Activated T-helper 1 cell treated with anti-CD3 and anti-CD28 coated beads, Interleukin-12 subunit alpha, Interleukin-12 subunit beta, Interleukin-2, Interleukin-4 antibody, amounts not matched to agents 30 ng/mL and 10 ng/mL and 1 ng/mL, durations not matched to agents 14 hours and 24 hours and 36 hours (primary cell): ENCODE results near the gene SLC26A1. TPM values are rescaled to one million over a fixed set of nuclear protein-coding genes. Genes with fewer than 3 reads are reported as not detected.

Experiments
- DNase-seq: peaks from one replicate; pipeline ENCODE4 v3.0.0; 2021; ENCODE audit warnings: low spot score
- H3K27ac Mint-ChIP-seq: one replicate; pipeline ENCODE4 v1.8.0; 2021; ENCODE audit warnings: mild to moderate bottlenecking, mixed read lengths
- H3K27me3 Mint-ChIP-seq: one replicate; pipeline ENCODE4 v1.8.0; 2022; ENCODE audit warnings: mild to moderate bottlenecking, moderate library complexity, mixed read lengths; ENCODE audit not compliant: insufficient read depth
- H3K36me3 Mint-ChIP-seq: one replicate; pipeline ENCODE4 v1.8.0; 2021; ENCODE audit warnings: low read depth, mixed read lengths
- H3K4me1 Mint-ChIP-seq: one replicate; pipeline ENCODE4 v1.8.0; 2021; ENCODE audit warnings: low read depth, mixed read lengths
- H3K4me3 Mint-ChIP-seq: one replicate; pipeline ENCODE4 v1.8.0; 2021; ENCODE audit warnings: mild to moderate bottlenecking, moderate library complexity, mixed read lengths
- H3K9me3 Mint-ChIP-seq: one replicate; pipeline ENCODE4 v1.8.0; 2021; ENCODE audit warnings: mixed read lengths
- intact Hi-C: fragments of 100-400 bp; cut with micrococcal nuclease; formaldehyde crosslinking; loops from one replicate; pipeline ENCODE4 v1.15.1; 2024
- total RNA-seq: library from RNA; stranded (reverse); gene quantifications from 2 replicates; pipeline ENCODE4 v1.2.3, GENCODE V29; 2022

Gene SLC26A1
- total RNA-seq = 0.22 and 0.49 TPM in 2 replicates

GRCh38 chr4:993111-994029, at the start of gene SLC26A1:
Gene SLC26A1 (minus strand): TSS chr4:993404. CDS start chr4:991703, 1,701 bp downstream.
- Mint-ChIP-seq H3K27me3 (peaks cover 21% of the 10 kb centered on the region), H3K9me3 (no peaks in the 10 kb centered on the region), H3K4me1 (no peaks in the 10 kb centered on the region), H3K4me3 (no peak within 1 kb of the TSS), H3K36me3 (no peaks in the 10 kb centered on the region), H3K27ac (no peak within 1 kb of the TSS)
- DNase-seq = no peak
- intact Hi-C loops = no loop called here

- no peak for DNase-seq
- H3K36me3 Mint-ChIP-seq = no peaks in the 10 kb centered on the region
- no peaks in the 10 kb centered on the region for H3K4me1 Mint-ChIP-seq
- no peak overlapping the region for H3K4me3 Mint-ChIP-seq
- intact Hi-C loops = no loop called here
- peaks cover 9% of the 10 kb centered on the region for H3K27me3 Mint-ChIP-seq
- peaks cover 4% of the 10 kb centered on the region for H3K9me3 Mint-ChIP-seq
- no peak overlapping the region for H3K27ac Mint-ChIP-seq
These were observed 49.3 kb upstream of the SLC26A1 start for GRCh38 chr4:1042352-1043055.

GRCh38 chr4:1041936-1042330, 48.7 kb upstream of the SLC26A1 start:
- intact Hi-C loops = no loop called here
- Mint-ChIP-seq H3K4me1 (no peaks in the 10 kb centered on the region), H3K27ac (no peak overlapping the region), H3K27me3 (peaks cover 7% of the 10 kb centered on the region), H3K9me3 (peaks cover 4% of the 10 kb centered on the region), H3K4me3 (no peak overlapping the region), H3K36me3 (no peaks in the 10 kb centered on the region)
- DNase-seq = no peak

- Mint-ChIP-seq H3K9me3 (peaks cover 4% of the 10 kb centered on the region), H3K4me1 (no peaks in the 10 kb centered on the region), H3K27me3 (peaks cover 5% of the 10 kb centered on the region), H3K36me3 (no peaks in the 10 kb centered on the region), H3K4me3 (no peak overlapping the region), H3K27ac (no peak overlapping the region)
- DNase-seq = no peak
- intact Hi-C loops = no loop called here
These were observed 48.1 kb upstream of the SLC26A1 start for GRCh38 chr4:1041147-1041935.

GRCh38 chr4:1040344-1041146, 47.3 kb upstream of the SLC26A1 start:
- Mint-ChIP-seq H3K36me3 (no peaks in the 10 kb centered on the region), H3K27ac (no peak overlapping the region)
- intact Hi-C loops = no loop called here

GRCh38 chr4:1039493-1040343, 46.5 kb upstream of the SLC26A1 start:
- peaks cover 2% of the 10 kb centered on the region for H3K27me3 Mint-ChIP-seq
- H3K27ac Mint-ChIP-seq = no peak overlapping the region
- H3K4me1 Mint-ChIP-seq = no peaks in the 10 kb centered on the region
- DNase-seq = no peak
- intact Hi-C loops = no loop called here
- no peak overlapping the region for H3K4me3 Mint-ChIP-seq
- H3K9me3 Mint-ChIP-seq = peaks cover 4% of the 10 kb centered on the region
- no peaks in the 10 kb centered on the region for H3K36me3 Mint-ChIP-seq

More at GRCh38 chr4:1040344-1041146, 47.3 kb upstream of the SLC26A1 start:
- DNase-seq = no peak
- Mint-ChIP-seq H3K27me3 (peaks cover 5% of the 10 kb centered on the region), H3K4me1 (no peaks in the 10 kb centered on the region), H3K9me3 (peaks cover 4% of the 10 kb centered on the region), H3K4me3 (no peak overlapping the region)

GRCh38 chr4:1038948-1039492, 45.8 kb upstream of the SLC26A1 start:
- no peaks in the 10 kb centered on the region for H3K4me1 Mint-ChIP-seq
- intact Hi-C loops = no loop called here

GRCh38 chr4:1036976-1037810, 44.0 kb upstream of the SLC26A1 start:
- Mint-ChIP-seq H3K4me3 (no peak overlapping the region), H3K27ac (no peak overlapping the region), H3K4me1 (no peaks in the 10 kb centered on the region), H3K36me3 (no peaks in the 10 kb centered on the region), H3K27me3 (no peaks in the 10 kb centered on the region), H3K9me3 (no peaks in the 10 kb centered on the region)
- intact Hi-C loops = no loop called here
- DNase-seq = no peak

More at GRCh38 chr4:1038948-1039492, 45.8 kb upstream of the SLC26A1 start:
- Mint-ChIP-seq H3K9me3 (peaks cover 4% of the 10 kb centered on the region), H3K4me3 (no peak overlapping the region), H3K27me3 (no peaks in the 10 kb centered on the region), H3K27ac (no peak overlapping the region), H3K36me3 (no peaks in the 10 kb centered on the region)
- DNase-seq = no peak

- Mint-ChIP-seq H3K4me3 (no peak overlapping the region), H3K27ac (no peak overlapping the region), H3K9me3 (no peaks in the 10 kb centered on the region), H3K36me3 (no peaks in the 10 kb centered on the region), H3K27me3 (no peaks in the 10 kb centered on the region), H3K4me1 (no peaks in the 10 kb centered on the region)
- intact Hi-C loops = no loop called here
- no peak for DNase-seq
These were observed 42.9 kb upstream of the SLC26A1 start for GRCh38 chr4:1036095-1036494.

GRCh38 chr4:1035510-1035909, 42.3 kb upstream of the SLC26A1 start:
- H3K9me3 Mint-ChIP-seq = no peaks in the 10 kb centered on the region
- no peak overlapping the region for H3K4me3 Mint-ChIP-seq
- H3K36me3 Mint-ChIP-seq = no peaks in the 10 kb centered on the region
- no peaks in the 10 kb centered on the region for H3K27me3 Mint-ChIP-seq
- no peaks in the 10 kb centered on the region for H3K4me1 Mint-ChIP-seq
- intact Hi-C loops = no loop called here
- no peak for DNase-seq
- H3K27ac Mint-ChIP-seq = no peak overlapping the region
